Brain microvascular endothelial cell (primary cell): ENCODE results near the gene SERPIND1.

Experiments used
- DNase-seq: peaks from one replicate; pipeline ENCODE4 v3.0.0-alpha.2; 2020
- H3K27ac ChIP-seq: fragments of 250-450 bp; sonication (Bioruptor Pico); 2 replicates; pipeline ENCODE4 v1.5.1; 2020; ENCODE audit warnings: mild to moderate bottlenecking, moderate library complexity
- H3K27me3 ChIP-seq: fragments of 250-450 bp; sonication (Bioruptor Pico); replicated peaks from 2 replicates; pipeline ENCODE4 v1.5.1; 2020; ENCODE audit warnings: mild to moderate bottlenecking
- H3K36me3 ChIP-seq: fragments of 250-450 bp; sonication (Bioruptor Pico); replicated peaks from 2 replicates; pipeline ENCODE4 v1.5.1; 2020; ENCODE audit warnings: mild to moderate bottlenecking
- H3K4me3 ChIP-seq: 2 replicates; pipeline ENCODE4 v1.5.1; 2011; ENCODE audit warnings: low read depth, mild to moderate bottlenecking, control low read depth, low read length, moderate library complexity
- in situ Hi-C: cut with HindIII; loops from 2 replicates; pipeline ENCODE4 v1.10.0; 2017; ENCODE audit warnings: low sequenced_read_pairs, low pct_ligation_motif_present
- TF ChIP-seq, protein P1 (sequence below): IDR thresholded peaks from 2 replicates; pipeline ENCODE4 v1.5.1; 2011; ENCODE audit warnings: low read depth, mild to moderate bottlenecking, moderate library complexity, low read length, control low read depth, inconsistent platforms; ENCODE audit errors: missing control alignments

SERPIND1 gene

DNA sequence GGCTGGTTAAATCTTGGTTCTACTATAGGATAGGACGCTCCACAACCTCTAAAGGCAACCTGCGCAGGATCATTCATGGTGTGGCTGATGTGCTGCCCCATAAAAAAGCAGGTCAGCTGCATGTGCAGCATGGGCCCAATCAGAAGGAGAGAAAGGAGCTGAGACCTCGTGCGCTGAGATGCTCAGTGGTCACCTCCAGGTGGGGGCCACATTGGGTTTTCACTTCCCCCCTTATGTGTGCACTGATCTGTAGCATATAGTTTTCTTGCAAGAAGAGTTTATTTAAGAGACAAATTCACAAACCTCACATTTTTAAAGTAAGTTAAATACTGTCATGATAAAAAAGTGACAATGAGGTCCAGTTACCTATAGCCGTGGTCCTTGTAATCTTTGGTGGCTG lies 24.3 kb downstream of the SERPIND1 start:
- in situ Hi-C loops: no loop called here
- H3K27ac ChIP-seq: no peak overlapping the region
- TF ChIP-seq, protein P1, sequence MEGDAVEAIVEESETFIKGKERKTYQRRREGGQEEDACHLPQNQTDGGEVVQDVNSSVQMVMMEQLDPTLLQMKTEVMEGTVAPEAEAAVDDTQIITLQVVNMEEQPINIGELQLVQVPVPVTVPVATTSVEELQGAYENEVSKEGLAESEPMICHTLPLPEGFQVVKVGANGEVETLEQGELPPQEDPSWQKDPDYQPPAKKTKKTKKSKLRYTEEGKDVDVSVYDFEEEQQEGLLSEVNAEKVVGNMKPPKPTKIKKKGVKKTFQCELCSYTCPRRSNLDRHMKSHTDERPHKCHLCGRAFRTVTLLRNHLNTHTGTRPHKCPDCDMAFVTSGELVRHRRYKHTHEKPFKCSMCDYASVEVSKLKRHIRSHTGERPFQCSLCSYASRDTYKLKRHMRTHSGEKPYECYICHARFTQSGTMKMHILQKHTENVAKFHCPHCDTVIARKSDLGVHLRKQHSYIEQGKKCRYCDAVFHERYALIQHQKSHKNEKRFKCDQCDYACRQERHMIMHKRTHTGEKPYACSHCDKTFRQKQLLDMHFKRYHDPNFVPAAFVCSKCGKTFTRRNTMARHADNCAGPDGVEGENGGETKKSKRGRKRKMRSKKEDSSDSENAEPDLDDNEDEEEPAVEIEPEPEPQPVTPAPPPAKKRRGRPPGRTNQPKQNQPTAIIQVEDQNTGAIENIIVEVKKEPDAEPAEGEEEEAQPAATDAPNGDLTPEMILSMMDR: no peak
- H3K4me3 ChIP-seq: no peak overlapping the region
- H3K36me3 ChIP-seq: peaks cover 69% of the 10 kb centered on the region
- no peak for DNase-seq
- no peaks in the 10 kb centered on the region for H3K27me3 ChIP-seq

DNA sequence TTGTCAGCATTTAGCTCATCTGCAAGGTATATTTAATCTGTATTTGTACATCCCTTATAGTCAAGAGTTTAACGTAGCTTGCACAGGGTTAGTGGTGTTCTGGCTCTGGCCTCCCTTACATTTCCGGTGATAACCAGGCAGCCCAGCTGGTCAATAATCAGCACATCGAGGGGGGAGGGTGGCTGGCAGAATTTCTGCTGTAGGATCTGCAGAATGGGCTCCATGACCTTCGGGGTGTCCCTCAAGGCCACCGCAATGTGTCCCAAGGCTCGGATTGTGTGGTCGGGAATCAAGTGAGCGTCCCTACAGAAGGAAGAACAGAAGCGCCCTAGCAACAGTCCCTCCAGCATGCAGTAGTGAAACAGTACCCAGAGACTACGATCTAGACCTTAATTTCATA lies 25.1 kb downstream of the SERPIND1 start:
- Histone ChIP-seq H3K27me3 (no peaks in the 10 kb centered on the region), H3K27ac (no peak overlapping the region), H3K36me3 (peaks cover 77% of the 10 kb centered on the region), H3K4me3 (no peak overlapping the region)
- in situ Hi-C loops: no loop called here
- no peak for DNase-seq
- TF ChIP-seq, protein P1: no peak

DNA sequence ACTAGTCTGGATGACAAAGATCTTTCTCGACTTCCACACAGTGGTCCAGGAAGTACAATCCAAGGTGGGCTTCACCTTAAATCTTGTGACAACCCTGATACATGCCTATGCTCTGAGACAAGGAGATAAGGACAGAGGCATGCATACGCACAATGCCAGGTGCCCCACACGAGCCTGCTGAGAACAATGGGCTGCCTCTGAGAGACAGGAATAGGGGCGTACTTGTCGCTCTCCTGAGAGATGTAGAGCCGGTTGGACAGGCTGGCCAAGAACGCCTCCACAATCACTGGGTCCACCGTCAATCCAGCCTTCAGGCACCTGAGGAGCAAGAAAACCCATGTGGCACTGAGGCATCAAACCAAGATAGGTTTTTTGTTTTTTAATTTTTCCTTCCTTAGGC lies 25.5 kb downstream of the SERPIND1 start:
- no peak for DNase-seq
- in situ Hi-C loops: no loop called here
- TF ChIP-seq, protein P1: no peak
- H3K27me3 ChIP-seq: no peaks in the 10 kb centered on the region
- H3K27ac ChIP-seq: no peak overlapping the region
- peaks cover 82% of the 10 kb centered on the region for H3K36me3 ChIP-seq
- no peak overlapping the region for H3K4me3 ChIP-seq

DNA sequence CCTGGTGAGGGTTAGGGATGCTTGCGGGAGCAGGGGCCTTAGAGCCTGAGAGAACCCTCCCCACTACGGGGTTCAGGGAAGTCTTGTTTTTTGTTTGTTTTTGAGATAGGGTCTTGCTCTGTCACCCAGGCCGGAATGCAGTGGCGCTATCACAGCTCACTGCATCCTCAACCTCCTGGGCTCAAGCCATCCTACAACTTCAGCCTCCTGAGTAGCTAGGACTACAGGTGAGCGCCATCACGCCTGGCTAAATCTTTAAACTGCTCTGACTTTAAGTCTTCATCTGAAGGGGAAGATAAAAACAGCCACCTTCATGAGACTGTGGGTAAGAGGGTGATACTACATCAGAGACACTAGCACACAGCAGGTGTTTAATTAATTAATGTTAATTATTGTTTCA lies 28.5 kb downstream of the SERPIND1 start:
- H3K27ac ChIP-seq: no peak overlapping the region
- no peak overlapping the region for H3K4me3 ChIP-seq
- in situ Hi-C loops: no loop called here
- no peaks in the 10 kb centered on the region for H3K27me3 ChIP-seq
- no peak for DNase-seq
- TF ChIP-seq, protein P1: no peak
- H3K36me3 ChIP-seq: peaks cover 78% of the 10 kb centered on the region

DNA sequence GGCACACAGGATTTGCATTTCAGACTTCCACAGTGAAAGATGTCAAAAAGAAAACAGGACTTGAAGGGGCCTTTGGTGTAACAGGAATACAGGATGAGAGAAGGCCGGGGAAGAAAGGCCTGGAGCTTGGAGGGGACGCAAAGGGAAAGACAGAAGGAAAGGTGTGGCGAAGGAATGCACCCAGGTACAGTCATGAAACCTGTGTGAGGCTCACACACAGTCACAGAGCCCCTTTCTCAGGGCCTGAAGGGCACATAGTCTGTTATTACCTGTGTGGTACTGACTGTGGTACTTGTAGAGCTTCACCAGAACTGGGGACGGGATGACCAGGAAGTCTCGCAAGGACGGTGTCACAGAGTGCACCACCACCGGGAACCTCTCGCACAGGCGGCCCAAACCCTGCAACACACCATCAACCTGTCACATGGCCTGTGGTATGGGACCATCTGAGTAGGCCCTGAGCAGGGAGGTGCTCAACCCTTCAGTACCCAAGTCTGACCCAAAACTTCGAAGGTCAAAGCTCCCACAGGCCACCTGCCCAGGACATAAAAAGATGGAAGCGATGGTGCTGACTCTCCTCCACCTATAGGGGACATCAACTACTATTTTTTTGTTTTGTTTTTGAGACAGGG lies 29.1 kb downstream of the SERPIND1 start:
- no peak for DNase-seq
- Histone ChIP-seq H3K36me3 (peaks cover 73% of the 10 kb centered on the region), H3K27me3 (no peaks in the 10 kb centered on the region), H3K4me3 (no peak overlapping the region), H3K27ac (no peak overlapping the region)
- in situ Hi-C loops: no loop called here
- TF ChIP-seq, protein P1: no peak
